ENCODE results near the gene AFAP1L1.

The AFAP1L1 gene

DNA sequence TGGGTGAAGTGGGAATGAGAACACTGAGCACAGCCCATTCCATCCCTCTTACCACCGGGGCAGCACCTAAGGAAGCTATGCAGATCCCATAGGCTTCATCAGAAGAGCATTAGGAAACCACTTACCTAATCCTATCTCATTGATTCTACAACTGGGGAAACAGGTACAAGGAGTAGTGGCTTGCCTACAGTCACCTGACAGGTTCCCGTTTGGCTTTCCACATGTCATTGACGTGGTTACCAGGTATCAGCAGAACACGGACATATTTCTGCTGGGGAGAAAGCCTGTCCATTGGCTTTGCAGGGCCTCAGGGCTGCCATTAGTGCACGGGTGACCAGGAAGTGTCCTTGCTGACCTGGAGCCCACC, 11.3 kb downstream of the AFAP1L1 start:
- Mint-ChIP-seq H3K9me3 (no peaks in the 10 kb centered on the region), H3K27ac (no peak overlapping the region), H3K36me3 (no peaks in the 10 kb centered on the region), H3K27me3 (peaks cover 20% of the 10 kb centered on the region), H3K4me1 (no peaks in the 10 kb centered on the region), H3K4me3 (no peak overlapping the region)
- no peak for DNase-seq
- CTCF ChIA-PET: no interaction called here

- H3K27me3 Mint-ChIP-seq: peaks cover 15% of the 10 kb centered on the region
- no peak overlapping the region for H3K27ac Mint-ChIP-seq
- no peaks in the 10 kb centered on the region for H3K36me3 Mint-ChIP-seq
- H3K4me1 Mint-ChIP-seq: no peaks in the 10 kb centered on the region
- no peaks in the 10 kb centered on the region for H3K9me3 Mint-ChIP-seq
- no peak overlapping the region for H3K4me3 Mint-ChIP-seq
- CTCF ChIA-PET: no interaction called here
- no peak for DNase-seq
Measured at GRCh38 chr5:149283626-149284480, 12.2 kb downstream of the AFAP1L1 start.

DNA sequence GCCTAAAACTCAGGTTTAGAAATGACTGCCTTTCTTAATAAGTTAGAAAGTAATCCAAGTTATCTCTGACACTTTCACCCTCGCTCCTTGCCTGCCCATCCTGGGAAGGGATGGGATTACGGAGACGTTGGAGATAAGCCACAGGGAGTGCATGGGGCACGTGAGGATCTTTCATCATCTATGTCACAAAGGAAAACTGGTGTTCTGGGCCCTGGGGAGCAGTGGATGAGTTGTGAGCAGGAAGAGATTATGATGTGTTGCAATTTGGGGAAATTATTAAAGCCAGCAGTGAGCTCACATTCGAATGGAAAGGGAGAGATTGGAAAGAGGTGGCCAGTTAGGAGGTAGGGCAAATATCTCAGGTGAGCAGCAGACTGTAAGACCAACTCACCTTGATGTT, 12.8 kb downstream of the AFAP1L1 start:
- Mint-ChIP-seq H3K4me1 (no peaks in the 10 kb centered on the region), H3K9me3 (no peaks in the 10 kb centered on the region), H3K4me3 (no peak overlapping the region), H3K27ac (no peak overlapping the region), H3K27me3 (peaks cover 13% of the 10 kb centered on the region), H3K36me3 (no peaks in the 10 kb centered on the region)
- CTCF ChIA-PET: no interaction called here
- no peak for DNase-seq

DNA sequence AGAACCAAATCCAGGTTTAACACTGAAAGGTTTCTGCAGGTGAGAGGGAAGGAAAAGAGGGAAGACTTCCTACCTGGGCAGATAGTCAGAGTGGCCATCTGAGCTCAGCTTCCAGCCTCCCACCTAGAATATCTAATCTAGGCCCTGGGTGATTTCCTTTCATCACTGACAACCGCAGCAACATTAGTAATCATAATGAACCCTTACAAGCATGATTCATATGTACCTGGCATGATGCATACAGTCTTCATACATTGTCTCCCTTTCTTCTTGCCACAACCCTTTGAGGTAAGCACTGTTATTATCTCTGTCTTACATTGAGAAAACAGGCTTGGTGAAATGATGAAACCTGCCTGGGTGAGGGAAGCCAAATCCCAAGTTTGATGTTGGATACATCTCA, 13.5 kb downstream of the AFAP1L1 start:
- no peaks in the 10 kb centered on the region for H3K36me3 Mint-ChIP-seq
- no peaks in the 10 kb centered on the region for H3K9me3 Mint-ChIP-seq
- CTCF ChIA-PET: no interaction called here

DNA sequence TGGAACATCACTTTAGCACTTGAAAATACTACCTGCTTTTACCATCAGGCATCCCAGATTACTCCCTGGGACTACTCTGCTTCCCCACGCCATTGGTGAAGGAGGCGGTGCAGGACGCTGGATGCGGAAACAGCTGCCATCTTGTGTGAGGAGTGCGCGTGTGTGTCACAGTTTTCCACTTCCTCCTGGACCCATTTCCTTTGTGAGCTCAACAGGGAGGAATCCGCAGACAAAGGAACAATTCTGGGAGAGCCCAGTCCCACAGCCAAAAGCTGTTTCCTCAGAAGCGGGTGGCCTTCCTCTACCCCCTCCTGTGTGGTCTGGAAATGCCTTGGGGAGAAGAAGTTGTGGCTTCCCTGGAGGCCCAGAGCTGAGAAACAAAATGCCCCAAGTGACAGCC, 16.8 kb downstream of the AFAP1L1 start:
- CTCF ChIA-PET: no interaction called here
- H3K4me1 Mint-ChIP-seq: no peaks in the 10 kb centered on the region
- H3K4me3 Mint-ChIP-seq: no peak overlapping the region
- no peak overlapping the region for H3K27ac Mint-ChIP-seq
- no peak for DNase-seq
- H3K9me3 Mint-ChIP-seq: no peaks in the 10 kb centered on the region
- H3K36me3 Mint-ChIP-seq: no peaks in the 10 kb centered on the region
- H3K27me3 Mint-ChIP-seq: peaks cover 20% of the 10 kb centered on the region

More for the DNA sequence above, 13.5 kb downstream of the AFAP1L1 start:
- Mint-ChIP-seq H3K27me3 (peaks cover 12% of the 10 kb centered on the region), H3K4me1 (no peaks in the 10 kb centered on the region), H3K27ac (no peak overlapping the region), H3K4me3 (no peak overlapping the region)
- no peak for DNase-seq

DNA sequence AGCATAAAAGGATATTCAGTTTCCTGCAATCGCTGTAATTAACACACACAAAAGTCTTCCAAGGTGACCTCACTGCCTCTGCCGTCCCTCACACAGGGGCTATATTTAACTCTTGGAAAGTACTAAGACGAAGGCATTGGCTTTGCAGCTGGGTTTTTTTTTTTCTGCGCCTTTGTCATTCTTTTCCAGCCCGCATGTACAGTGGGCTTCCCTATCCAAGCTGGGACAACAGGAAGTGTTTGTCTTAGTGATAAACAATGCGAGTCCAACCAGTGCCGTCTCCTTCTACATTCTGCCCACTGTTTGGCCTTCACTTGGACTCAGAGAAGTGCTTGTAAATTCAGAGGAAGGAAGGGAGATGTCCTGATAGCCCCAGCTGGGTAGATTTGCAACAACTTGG, 17.6 kb downstream of the AFAP1L1 start:
- DNase-seq: no peak
- Mint-ChIP-seq H3K4me3 (no peak overlapping the region), H3K27ac (no peak overlapping the region), H3K27me3 (peaks cover 20% of the 10 kb centered on the region), H3K4me1 (no peaks in the 10 kb centered on the region), H3K9me3 (no peaks in the 10 kb centered on the region), H3K36me3 (no peaks in the 10 kb centered on the region)
- CTCF ChIA-PET: no interaction called here

- Mint-ChIP-seq H3K36me3 (no peaks in the 10 kb centered on the region), H3K4me3 (no peak overlapping the region)
Measured at GRCh38 chr5:149294872-149295829, 23.5 kb downstream of the AFAP1L1 start.

DNA sequence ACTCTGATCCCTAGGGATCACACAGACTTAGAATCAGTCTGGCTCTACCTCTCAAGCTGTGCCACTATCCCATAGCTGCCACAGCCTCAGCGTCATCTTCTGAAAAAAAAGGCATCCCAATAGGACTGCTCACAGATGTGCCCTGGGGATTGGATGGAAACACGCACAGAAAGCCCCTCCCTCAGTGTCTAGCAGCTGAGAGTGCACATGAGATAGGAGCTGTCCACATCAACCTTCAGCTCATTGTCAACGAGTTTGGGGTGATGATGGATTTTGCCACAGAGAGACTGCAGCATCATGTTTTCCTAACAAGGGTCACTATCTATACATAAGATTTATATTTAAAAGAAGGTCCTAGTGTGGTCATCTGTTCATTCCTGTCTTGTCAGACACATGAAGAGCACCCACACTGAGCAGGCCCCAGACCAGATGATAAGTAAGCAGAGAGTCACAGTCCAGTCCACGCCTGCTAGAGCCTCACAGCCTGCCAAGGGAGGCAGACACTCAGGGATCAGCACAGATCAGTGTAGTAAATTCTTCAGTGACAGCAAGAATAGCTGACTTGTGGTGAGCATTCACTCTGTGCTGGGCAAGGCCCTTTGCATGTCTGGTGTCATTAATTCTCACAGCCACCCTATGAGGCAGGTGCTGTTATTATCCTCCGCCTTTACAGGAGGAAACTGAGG, 25.8 kb downstream of the AFAP1L1 start:
- CTCF ChIA-PET: interaction anchor here (0.7 to 1.0 kb wide), 3 partner anchors 10 to 143 kb away, joined by 3 read pairs; no protein-coding TSS in a partner anchor
- peaks cover 39% of the 10 kb centered on the region for H3K27me3 Mint-ChIP-seq
- peaks cover 16% of the 10 kb centered on the region for H3K4me1 Mint-ChIP-seq

More at GRCh38 chr5:149294872-149295829, 23.5 kb downstream of the AFAP1L1 start:
- CTCF ChIA-PET: interaction anchor here (0.6 kb wide), 1 partner anchor 147 kb away, joined by 3 read pairs; no protein-coding TSS in a partner anchor
- no peak for DNase-seq
- Mint-ChIP-seq H3K27me3 (peaks cover 40% of the 10 kb centered on the region), H3K27ac (no peak overlapping the region), H3K9me3 (no peaks in the 10 kb centered on the region), H3K4me1 (peaks cover 16% of the 10 kb centered on the region)

DNA sequence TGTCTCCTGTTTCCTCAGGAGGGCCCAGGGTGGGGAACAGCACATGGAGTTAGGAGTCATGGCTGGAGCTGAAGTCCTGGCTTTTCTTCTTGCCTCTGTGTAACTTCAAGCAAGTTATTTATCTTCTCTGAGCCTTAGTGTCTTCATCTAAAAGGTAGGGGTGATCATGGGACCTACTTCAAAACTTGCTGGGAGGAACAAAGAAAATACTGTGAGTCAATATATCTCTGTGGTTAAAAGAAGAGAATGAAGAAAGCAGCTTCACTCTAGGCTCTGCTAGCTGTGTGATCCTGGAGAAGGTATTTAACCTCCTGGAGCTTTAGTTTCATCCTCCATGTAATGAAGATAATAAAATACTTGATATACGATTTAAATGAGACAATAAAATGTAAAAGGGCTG, 26.5 kb downstream of the AFAP1L1 start:
- Mint-ChIP-seq H3K4me3 (no peak overlapping the region), H3K4me1 (peaks cover 16% of the 10 kb centered on the region), H3K27ac (no peak overlapping the region), H3K36me3 (no peaks in the 10 kb centered on the region), H3K27me3 (peaks cover 33% of the 10 kb centered on the region), H3K9me3 (no peaks in the 10 kb centered on the region)
- CTCF ChIA-PET: interaction anchor here (0.8 to 1.0 kb wide), 2 partner anchors 9 to 73 kb away, joined by 3 read pairs; no protein-coding TSS in a partner anchor
- DNase-seq: no peak

More for the DNA sequence above, 25.8 kb downstream of the AFAP1L1 start:
- Mint-ChIP-seq H3K36me3 (no peaks in the 10 kb centered on the region), H3K27ac (no peak overlapping the region), H3K4me3 (no peak overlapping the region), H3K9me3 (no peaks in the 10 kb centered on the region)
- DNase-seq: no peak

GRCh38 chr5:149298842-149299404, 27.3 kb downstream of the AFAP1L1 start:
- no peak for DNase-seq
- H3K4me3 Mint-ChIP-seq: no peak overlapping the region
- no peak overlapping the region for H3K27ac Mint-ChIP-seq
- H3K9me3 Mint-ChIP-seq: no peaks in the 10 kb centered on the region
- peaks cover 33% of the 10 kb centered on the region for H3K27me3 Mint-ChIP-seq
- CTCF ChIA-PET: interaction anchor here (0.8 to 1.4 kb wide), 3 partner anchors 15 to 73 kb away, joined by 3 read pairs; no protein-coding TSS in a partner anchor
- no peaks in the 10 kb centered on the region for H3K36me3 Mint-ChIP-seq
- H3K4me1 Mint-ChIP-seq: peaks cover 16% of the 10 kb centered on the region

- CTCF ChIA-PET: interaction anchor here (0.9 to 1.4 kb wide), 3 partner anchors 14 to 71 kb away, joined by 3 read pairs; no protein-coding TSS in a partner anchor
- Mint-ChIP-seq H3K4me1 (peaks cover 16% of the 10 kb centered on the region), H3K4me3 (no peak overlapping the region), H3K27ac (no peak overlapping the region), H3K9me3 (no peaks in the 10 kb centered on the region), H3K36me3 (no peaks in the 10 kb centered on the region), H3K27me3 (peaks cover 34% of the 10 kb centered on the region)
- DNase-seq: no peak
Measured at GRCh38 chr5:149299451-149300054, 27.9 kb downstream of the AFAP1L1 start.

GRCh38 chr5:149300441-149300840, 28.8 kb downstream of the AFAP1L1 start:
- Mint-ChIP-seq H3K36me3 (no peaks in the 10 kb centered on the region), H3K4me1 (peaks cover 9% of the 10 kb centered on the region), H3K9me3 (no peaks in the 10 kb centered on the region), H3K27me3 (peaks cover 30% of the 10 kb centered on the region), H3K27ac (no peak overlapping the region), H3K4me3 (no peak overlapping the region)
- CTCF ChIA-PET: interaction anchor here (0.9 to 1.4 kb wide), 4 partner anchors 14 to 71 kb away, joined by 3 to 4 read pairs (median 3); no protein-coding TSS in a partner anchor
- DNase-seq: no peak

DNA sequence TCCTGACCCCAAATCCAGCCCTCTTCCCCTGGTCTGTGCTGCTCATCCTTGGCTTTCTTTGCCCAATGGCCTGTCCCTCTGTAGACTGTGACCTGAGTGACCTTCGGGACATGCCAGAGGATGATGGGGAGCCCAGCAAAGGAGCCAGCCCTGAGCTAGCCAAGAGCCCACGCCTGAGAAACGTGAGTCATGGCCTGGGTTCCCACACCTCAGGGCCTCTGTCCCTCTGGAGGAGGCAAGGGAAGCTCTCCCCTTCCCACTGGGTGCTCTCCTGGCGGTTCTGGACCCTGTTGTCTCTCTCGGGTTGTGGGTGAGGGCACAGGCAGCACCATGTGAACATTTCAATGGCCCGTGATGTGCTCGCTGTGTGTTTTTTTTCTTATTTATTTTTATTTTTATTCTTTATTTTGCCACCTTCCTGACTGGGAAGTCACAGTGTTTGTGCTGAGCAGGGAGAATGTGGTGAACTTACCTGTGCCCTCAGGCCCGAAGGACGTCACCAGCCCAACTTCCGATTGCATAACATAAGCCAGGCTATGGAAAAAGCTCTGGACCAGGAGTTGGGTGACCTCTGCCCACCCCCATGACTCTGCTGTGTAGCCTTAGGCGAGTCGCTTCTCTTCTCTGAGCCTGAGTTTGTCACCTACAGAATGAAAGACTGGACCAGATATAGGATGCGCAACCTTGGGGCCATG, 29.5 kb downstream of the AFAP1L1 start:
- Mint-ChIP-seq H3K4me3 (no peak overlapping the region), H3K4me1 (peaks cover 9% of the 10 kb centered on the region), H3K9me3 (no peaks in the 10 kb centered on the region), H3K27ac (no peak overlapping the region), H3K36me3 (no peaks in the 10 kb centered on the region), H3K27me3 (peaks cover 28% of the 10 kb centered on the region)
- CTCF ChIA-PET: interaction anchor here (1.2 to 1.3 kb wide), 2 partner anchors 24 to 71 kb away, joined by 3 to 4 read pairs; no protein-coding TSS in a partner anchor
- DNase-seq: no peak
